NCI-H146 (cell line): ENCODE measurements around the gene TCF4.
A peak's percentile ranks its signal among the peaks of the same experiment; 100 is the strongest.

Experiments
- DNase-seq: peaks from one replicate; lab custom pipeline; 2025; lab: John Stamatoyannopoulos, UW

The TCF4 gene

DNA sequence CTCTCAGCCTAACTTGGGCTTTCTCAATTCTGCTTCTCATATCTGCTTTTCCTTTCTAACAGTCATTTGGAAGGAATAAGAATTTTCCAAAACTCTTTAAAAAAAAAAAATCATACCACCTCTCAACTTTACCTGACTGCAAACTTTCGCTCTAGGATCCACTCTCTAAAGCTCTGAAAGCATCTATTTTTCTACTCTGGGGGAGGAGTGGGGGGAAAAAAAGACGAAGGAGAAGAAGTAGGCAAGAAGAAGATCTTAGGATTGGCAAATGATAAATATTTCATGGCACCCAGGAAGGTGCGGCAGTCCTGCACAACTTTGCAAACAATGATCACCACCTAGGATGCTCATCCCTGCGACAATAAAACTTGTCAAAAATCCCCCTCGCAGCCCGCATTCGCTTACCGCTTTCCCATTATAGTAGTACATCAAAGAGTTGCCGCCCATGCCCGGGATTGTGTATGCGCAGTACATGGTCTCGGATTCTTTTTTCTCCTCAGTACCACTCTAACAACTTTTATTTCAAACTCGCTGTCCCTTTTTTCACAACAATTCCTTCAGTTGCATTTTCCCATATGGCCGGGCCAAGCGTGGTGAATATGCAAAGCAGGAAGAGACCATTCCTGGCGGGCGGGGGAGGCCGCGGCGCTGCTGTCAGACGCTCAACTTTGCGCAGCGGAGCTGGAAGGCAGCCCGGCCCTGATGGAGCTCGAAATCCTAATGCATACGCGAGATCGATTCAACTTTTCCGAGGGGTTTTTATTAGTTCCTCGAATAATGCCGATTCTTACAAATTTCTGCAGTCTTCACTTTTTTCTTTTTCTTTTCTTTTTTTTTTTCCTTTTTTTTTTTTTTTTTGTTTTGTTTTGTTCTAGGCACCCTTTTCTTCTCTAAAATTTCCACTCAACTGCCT lies 266.5 kb downstream of the TCF4 start:
- peak; percentile 83 for DNase-seq

DNA sequence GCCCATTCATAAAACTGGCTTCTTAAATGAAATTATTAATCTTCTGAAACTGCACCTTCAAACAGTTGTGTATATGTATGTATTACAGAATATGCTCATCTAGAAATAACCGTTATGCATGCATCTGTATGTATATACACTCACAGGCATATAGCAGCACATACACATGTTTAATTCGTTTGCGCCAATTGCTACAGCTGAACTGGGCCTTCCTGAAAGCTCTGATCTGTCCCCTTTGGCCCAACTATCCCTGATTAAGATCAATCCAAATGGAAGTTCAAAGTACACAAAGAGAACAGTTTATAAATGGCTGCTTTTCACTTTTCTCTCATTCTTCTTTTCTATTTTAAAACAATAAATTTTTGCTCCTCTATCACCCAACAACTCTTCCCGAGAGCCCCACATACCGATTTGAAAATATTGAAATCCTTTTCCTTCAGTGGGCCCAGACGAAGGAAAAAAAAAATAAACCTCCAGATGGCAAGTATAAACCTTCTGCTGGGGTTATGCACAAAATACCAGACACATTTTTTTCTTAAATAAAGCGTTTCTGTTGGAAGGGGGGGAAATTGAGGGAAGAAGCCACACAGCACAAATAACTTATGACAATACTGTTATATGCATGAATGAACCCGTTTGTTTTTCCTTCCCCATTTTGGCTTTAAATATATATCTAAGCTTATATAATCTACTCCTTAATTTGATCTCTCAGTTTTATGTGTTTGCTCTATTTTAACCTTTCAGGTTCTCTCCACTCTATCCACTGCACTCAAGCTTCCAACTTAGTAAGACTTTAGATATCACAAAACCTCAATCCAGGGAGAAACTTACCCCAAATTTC lies 267.3 kb downstream of the TCF4 start:
- no peak for DNase-seq

DNA sequence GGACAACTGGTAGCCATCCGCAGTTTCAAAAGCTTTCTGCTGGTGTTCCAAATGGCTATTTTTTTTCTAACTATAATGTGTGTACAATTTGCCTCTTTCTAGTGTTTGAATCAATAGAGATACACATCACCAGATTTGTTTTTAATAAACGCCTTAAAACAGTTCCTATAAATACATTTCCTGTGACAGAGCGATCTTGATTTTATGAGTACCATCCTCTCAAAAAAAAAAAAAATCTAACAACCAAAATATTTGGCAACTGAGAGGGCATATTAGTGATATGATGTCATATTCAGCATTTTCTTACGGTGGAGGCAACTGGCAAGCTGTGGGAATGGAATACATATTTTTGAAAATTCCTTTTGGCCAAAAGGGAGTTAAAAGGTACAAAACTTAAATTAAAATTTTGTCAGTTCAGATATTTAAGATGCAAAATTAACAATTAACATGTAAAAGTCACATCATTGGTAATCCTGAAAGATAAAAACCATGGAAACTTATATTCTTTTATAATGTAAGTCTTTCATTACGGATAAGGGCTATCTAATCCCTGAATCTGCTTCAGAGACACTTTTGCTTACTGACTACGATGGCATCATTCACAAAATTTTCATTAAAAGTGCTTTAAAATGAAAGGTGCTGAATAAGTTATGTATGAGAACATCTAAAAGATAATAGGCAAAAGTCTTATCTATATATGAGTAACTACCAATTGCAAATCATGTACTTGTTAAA lies 268.4 kb downstream of the TCF4 start:
- no peak for DNase-seq

- no peak for DNase-seq
Observed at GRCh38 chr18:55318951-55319441, 269.0 kb downstream of the TCF4 start.

- peak; percentile 62 for DNase-seq
Observed at GRCh38 chr18:55317864-55318263, 270.1 kb downstream of the TCF4 start.

- DNase-seq = no peak
Observed at GRCh38 chr18:55317324-55317723, 270.7 kb downstream of the TCF4 start.

GRCh38 chr18:55316486-55317184 lies 271.4 kb downstream of the TCF4 start:
- DNase-seq = no peak

DNA sequence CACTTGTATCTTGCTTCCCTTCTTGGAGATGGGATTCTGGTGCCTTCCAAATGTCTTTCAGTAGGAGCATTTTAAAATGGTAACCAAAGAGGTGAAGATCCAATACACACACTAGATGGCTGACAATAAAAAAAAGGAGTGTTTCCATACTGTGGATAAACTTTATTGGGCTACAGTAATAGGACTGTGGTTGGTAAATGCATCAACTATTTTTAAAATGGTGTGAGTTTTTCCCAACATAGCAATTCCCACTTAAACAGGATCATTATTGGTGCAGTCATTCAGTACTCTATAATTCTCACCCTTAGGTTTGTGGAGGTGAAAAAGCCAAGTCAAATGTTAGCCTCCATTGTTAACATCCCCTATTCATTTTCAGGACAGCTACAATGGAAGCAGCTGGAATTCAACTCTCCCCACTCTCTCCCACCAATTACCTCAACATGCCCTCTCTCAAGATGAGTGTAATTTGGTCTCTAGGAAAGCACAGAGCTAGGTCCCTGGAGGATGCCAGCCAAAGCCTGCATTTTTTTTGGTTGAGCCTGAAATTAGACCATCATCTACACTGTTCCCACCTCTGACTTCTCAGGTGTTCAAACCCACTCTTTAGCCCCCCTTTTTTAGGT lies 273.3 kb downstream of the TCF4 start:
- DNase-seq = peak; percentile 55

DNA sequence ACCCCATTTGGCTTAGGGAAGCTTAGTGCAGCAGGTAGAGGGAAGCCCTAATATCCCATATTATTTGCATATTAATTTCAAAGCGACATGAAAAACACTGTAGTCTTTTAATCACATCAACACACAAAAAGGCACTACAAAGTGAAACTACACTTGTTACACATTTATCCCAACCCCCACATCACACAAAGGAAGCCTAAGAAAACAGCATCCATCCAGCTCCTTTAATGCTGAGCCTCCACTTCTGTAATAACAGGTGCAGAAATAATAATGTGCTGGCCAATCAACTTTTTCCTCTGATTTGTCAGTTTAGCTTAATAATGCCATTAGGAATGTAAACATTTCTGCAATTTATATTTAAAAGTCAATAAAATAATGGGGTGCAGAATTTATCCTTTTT lies 274.0 kb downstream of the TCF4 start:
- DNase-seq = no peak

DNA sequence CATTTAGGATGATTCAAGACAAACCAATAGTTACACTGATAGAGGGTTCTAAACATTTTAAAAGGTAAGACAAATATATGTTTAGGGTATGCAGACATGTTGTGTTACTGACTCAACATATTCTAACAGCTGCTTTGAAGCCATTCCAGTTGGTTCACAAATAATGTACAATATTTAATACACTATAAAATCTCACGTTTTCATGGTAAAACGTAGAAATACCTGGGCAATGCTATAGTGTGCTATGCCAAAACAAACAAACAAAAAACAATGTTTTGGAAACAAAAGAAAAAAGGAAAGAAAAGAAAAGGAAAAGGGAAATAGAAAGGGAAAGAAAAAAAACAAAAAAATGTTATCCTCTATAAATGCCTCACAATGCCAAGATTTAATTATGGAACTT lies 277.1 kb downstream of the TCF4 start:
- no peak for DNase-seq

DNA sequence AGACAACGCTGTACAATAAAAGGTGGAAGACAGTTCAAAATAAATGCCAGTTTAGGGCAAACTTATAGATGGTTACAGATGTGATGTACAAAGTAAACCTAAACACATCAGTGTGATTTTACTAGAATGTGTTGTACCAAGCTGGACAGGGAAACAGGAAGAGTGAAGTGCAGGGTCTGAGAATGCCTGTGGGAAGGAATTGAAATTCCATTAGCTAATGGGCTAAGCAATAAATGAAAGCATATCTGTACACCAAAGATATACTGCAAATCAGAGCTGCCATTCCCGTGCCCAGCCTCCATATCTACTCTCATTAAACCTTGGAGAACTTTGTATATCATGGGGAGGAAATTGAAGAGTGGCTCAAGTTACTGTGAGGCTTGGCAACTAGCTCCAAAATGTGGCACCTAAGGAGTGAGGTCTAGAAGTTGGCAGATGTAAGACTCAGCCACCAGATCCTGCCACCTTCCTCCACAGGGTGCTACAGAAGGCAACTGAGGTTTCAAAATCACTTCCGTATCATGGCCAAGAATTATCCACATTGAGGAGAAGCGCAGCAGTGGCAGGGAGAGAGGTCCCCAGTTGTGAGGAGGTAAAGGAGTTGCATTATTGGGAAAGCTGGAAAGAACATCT lies 277.8 kb downstream of the TCF4 start:
- no peak for DNase-seq

DNA sequence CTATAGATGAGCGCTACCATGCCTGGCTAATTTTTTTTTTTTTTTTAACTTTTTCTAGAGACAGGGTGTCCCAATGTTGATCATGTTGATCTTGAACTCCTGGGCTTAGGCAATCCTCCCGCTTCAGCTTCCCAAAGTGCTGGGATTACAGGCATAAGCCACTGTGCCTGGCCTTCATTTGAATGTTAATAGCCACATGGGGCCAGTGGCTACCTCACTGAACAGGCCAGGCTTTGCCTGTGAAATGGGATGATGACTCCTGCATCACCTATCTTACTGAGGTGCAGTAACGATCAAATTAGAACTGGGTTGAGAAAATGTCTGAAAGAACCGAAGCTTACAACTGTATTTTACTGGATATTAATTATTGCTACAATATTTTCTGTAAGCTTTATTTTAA lies 278.7 kb downstream of the TCF4 start:
- no peak for DNase-seq

- DNase-seq = no peak
Observed at GRCh38 chr18:55307505-55307904, 280.5 kb downstream of the TCF4 start.

- peak; percentile 30 for DNase-seq
Observed at GRCh38 chr18:55306359-55307024, 281.5 kb downstream of the TCF4 start.

- no peak for DNase-seq
Observed at GRCh38 chr18:55302167-55302833, 285.7 kb downstream of the TCF4 start.

DNA sequence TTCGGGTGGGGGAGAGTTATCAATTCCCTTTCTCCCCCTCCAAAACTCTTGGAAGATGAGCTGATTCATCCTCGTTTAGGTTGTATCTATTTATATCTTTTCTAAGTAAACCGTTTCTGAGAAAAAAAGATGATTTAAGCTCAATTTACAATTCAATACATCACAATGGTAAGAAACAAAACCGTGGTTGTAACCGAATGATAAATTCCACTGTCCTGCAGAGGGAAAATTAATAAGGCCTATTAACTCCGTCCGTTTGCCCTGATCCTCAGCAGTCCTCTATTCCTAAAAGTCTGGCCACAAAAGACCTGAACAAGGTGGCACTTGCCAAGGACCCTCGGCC lies 286.2 kb downstream of the TCF4 start:
- no peak for DNase-seq

GRCh38 chr18:55300936-55301531 lies 287.0 kb downstream of the TCF4 start:
- no peak for DNase-seq

DNA sequence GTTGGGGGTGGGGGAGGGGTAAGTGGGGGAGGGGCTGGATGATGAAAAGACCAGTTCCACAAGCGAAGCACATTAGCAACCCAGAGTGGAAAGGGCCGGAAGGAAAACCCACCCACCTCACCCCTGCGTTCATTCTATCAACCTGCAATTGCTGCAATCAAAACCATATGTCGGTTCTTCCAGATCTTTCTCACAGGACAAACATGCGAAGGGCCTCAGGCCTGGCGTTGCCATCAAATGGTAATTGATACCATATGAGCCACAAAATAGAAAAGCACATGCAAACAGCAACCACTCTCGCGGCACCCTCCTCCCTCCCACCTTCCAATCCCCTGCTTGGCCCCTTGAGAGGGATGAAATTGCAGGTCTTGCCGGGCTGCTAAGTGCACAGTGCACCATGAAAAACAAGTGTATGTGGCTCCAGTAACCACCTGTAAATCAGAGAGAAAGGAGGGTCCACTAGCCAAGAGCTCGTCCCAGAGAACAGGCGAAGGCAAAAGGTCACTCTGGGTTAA lies 287.5 kb downstream of the TCF4 start:
- DNase-seq = no peak

GRCh38 chr18:55296778-55297177 lies 291.2 kb downstream of the TCF4 start:
- DNase-seq = no peak
